ENCODE data around the gene CAMK2D.

CAMK2D gene

DNA sequence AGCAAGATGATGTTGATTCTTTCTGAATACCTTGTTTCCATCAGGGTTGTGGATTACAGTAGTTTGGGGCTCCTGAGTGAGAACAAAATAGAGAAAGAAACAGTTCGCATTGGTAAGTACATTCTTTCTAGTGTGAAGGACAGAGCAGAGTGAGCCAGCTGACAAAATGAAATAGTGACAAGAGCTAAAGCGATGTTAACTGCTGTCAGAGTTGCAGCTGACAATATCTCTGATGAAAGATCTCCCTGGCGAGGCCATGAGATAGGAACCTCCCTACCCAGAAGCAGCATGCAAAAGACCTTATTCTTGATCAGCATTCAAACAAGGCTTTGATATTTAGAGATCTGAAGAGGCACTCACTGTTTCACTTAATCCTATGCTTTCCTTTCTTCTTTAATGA is 258.6 kb downstream of the CAMK2D start:
- DNase-seq (ENCODE audit: low spot score) (no peak), ATAC-seq (ENCODE audit: low read depth) (no peak)
- no peak overlapping the region for H3K27ac ChIP-seq (ENCODE audit: poor library complexity, severe bottlenecking)
- no peaks in the 10 kb centered on the region for H3K27me3 ChIP-seq (ENCODE audit: insufficient read depth, poor library complexity, severe bottlenecking)
- no peak overlapping the region for H3K4me3 ChIP-seq (ENCODE audit: severe bottlenecking)
- TF ChIP-seq, protein P1, sequence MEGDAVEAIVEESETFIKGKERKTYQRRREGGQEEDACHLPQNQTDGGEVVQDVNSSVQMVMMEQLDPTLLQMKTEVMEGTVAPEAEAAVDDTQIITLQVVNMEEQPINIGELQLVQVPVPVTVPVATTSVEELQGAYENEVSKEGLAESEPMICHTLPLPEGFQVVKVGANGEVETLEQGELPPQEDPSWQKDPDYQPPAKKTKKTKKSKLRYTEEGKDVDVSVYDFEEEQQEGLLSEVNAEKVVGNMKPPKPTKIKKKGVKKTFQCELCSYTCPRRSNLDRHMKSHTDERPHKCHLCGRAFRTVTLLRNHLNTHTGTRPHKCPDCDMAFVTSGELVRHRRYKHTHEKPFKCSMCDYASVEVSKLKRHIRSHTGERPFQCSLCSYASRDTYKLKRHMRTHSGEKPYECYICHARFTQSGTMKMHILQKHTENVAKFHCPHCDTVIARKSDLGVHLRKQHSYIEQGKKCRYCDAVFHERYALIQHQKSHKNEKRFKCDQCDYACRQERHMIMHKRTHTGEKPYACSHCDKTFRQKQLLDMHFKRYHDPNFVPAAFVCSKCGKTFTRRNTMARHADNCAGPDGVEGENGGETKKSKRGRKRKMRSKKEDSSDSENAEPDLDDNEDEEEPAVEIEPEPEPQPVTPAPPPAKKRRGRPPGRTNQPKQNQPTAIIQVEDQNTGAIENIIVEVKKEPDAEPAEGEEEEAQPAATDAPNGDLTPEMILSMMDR (IDR thresholded peaks at IDR 0.05; ENCODE audit: poor library complexity, severe bottlenecking) = no peak
- peaks cover 2% of the 10 kb centered on the region for H3K4me1 ChIP-seq (ENCODE audit: insufficient read depth, poor library complexity, severe bottlenecking)
- peaks cover 4% of the 10 kb centered on the region; the same call in 1 of the 2 replicates for H3K36me3 ChIP-seq (ENCODE audit: low read depth)
- H3K9me3 ChIP-seq (ENCODE audit: severe bottlenecking) = no peaks in the 10 kb centered on the region

DNA sequence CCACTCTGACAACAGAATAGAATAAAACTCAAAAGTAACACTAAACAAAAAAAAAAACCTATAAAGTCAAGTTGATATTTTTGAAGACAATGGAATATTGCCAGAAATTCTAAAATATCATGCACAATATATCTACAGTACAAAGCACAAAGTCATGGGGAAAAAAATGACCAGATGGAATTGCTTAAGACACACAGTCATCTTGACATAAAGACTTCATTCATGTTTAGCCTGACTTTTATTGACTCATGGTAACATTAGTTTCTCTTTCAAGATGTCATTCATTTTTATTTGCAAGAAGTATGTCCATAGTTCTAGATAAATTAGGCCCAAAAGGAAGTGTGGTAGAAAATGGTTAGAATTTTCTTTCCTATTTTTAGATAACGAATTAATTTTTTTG is 259.1 kb downstream of the CAMK2D start:
- Histone ChIP-seq H3K9me3 (ENCODE audit: severe bottlenecking) (no peaks in the 10 kb centered on the region), H3K27ac (ENCODE audit: poor library complexity, severe bottlenecking) (no peak overlapping the region), H3K4me1 (ENCODE audit: insufficient read depth, poor library complexity, severe bottlenecking) (peaks cover 2% of the 10 kb centered on the region), H3K27me3 (ENCODE audit: insufficient read depth, poor library complexity, severe bottlenecking) (no peaks in the 10 kb centered on the region), H3K4me3 (ENCODE audit: severe bottlenecking) (no peak overlapping the region), H3K36me3 (ENCODE audit: low read depth) (peaks cover 4% of the 10 kb centered on the region; the same call in 1 of the 2 replicates)
- DNase-seq (ENCODE audit: low spot score) = no peak
- ATAC-seq (ENCODE audit: low read depth) = peak; percentile 58; the same call in 1 of the 3 replicates
- TF ChIP-seq, protein P1 (IDR thresholded peaks at IDR 0.05; ENCODE audit: poor library complexity, severe bottlenecking) = no peak

DNA sequence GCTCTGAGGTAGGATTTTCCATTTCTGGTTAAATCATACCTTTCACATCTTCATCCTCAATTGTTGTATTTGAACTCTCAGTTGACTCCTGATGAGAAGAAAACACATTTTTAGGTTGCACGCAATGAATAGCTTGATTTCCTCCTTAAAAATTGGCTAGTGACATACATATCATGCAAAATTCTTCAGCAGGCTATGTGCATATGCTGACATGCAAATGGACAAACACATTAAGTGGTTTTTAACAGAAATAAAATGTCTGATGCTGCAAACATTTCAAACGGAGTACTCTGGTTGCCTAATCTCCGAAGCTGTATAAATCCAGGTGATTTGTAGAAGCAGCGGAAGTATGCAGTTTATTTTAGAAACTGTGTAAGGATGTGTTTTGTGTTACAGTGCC is 261.1 kb downstream of the CAMK2D start:
- TF ChIP-seq, protein P1 (IDR thresholded peaks at IDR 0.05; ENCODE audit: poor library complexity, severe bottlenecking) = no peak
- H3K27me3 ChIP-seq (ENCODE audit: insufficient read depth, poor library complexity, severe bottlenecking) = no peaks in the 10 kb centered on the region
- no peak overlapping the region for H3K27ac ChIP-seq (ENCODE audit: poor library complexity, severe bottlenecking)
- H3K36me3 ChIP-seq (ENCODE audit: low read depth) = peaks cover 4% of the 10 kb centered on the region; the same call in 1 of the 2 replicates
- no peaks in the 10 kb centered on the region for H3K9me3 ChIP-seq (ENCODE audit: severe bottlenecking)
- DNase-seq (ENCODE audit: low spot score) (no peak), ATAC-seq (ENCODE audit: low read depth) (no peak)
- H3K4me3 ChIP-seq (ENCODE audit: severe bottlenecking) = no peak overlapping the region
- H3K4me1 ChIP-seq (ENCODE audit: insufficient read depth, poor library complexity, severe bottlenecking) = peaks cover 2% of the 10 kb centered on the region

DNA sequence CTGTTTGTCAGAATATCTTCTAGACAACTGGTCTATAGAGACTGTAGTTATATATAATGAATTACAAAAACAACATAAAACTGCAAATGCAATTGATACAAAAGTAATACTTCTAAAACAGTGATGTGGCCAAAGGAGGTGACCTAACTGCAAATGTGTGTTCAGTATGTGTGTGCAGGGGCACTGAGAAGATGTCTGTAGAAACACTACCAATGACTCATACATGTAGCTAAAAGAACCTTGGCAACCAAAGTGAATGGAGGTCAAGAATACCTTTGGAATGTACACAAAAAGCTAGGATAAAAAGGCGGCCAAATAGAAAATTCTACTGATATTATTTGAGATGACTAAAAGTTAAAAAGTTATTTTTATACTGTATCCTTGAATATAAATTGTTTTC is 261.8 kb downstream of the CAMK2D start:
- TF ChIP-seq, protein P1 (IDR thresholded peaks at IDR 0.05; ENCODE audit: poor library complexity, severe bottlenecking) = no peak
- no peak overlapping the region for H3K4me3 ChIP-seq (ENCODE audit: severe bottlenecking)
- H3K27me3 ChIP-seq (ENCODE audit: insufficient read depth, poor library complexity, severe bottlenecking) = no peaks in the 10 kb centered on the region
- DNase-seq (ENCODE audit: low spot score) (no peak), ATAC-seq (ENCODE audit: low read depth) (peak; percentile 45; the same call in 1 of the 3 replicates)
- peaks cover 4% of the 10 kb centered on the region; the same call in 1 of the 2 replicates for H3K36me3 ChIP-seq (ENCODE audit: low read depth)
- no peak overlapping the region for H3K27ac ChIP-seq (ENCODE audit: poor library complexity, severe bottlenecking)
- peaks cover 2% of the 10 kb centered on the region for H3K4me1 ChIP-seq (ENCODE audit: insufficient read depth, poor library complexity, severe bottlenecking)
- no peaks in the 10 kb centered on the region for H3K9me3 ChIP-seq (ENCODE audit: severe bottlenecking)

DNA sequence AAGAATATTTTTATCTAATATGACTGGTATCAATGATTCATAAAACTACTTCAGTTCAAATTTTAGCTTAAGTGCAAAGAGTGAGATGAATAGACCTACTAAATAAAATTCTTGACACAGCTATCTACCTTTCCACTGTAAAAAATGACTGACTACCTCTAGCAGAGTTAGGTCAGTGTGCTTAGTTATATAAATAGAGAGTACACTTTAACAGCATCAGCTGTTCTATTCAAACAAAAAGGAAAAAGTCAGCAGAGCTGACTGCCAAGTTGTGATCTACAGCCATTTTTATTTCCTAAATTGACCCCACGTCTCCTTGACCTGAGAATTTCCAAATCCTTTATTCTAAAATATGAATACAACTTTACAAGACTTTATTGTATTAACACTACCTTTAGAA is 262.4 kb downstream of the CAMK2D start:
- no peaks in the 10 kb centered on the region for H3K9me3 ChIP-seq (ENCODE audit: severe bottlenecking)
- peaks cover 4% of the 10 kb centered on the region; the same call in 1 of the 2 replicates for H3K36me3 ChIP-seq (ENCODE audit: low read depth)
- no peak overlapping the region for H3K27ac ChIP-seq (ENCODE audit: poor library complexity, severe bottlenecking)
- DNase-seq (ENCODE audit: low spot score) = no peak
- H3K27me3 ChIP-seq (ENCODE audit: insufficient read depth, poor library complexity, severe bottlenecking) = no peaks in the 10 kb centered on the region
- no peak for ATAC-seq (ENCODE audit: low read depth)
- TF ChIP-seq, protein P1 (IDR thresholded peaks at IDR 0.05; ENCODE audit: poor library complexity, severe bottlenecking) = no peak
- no peak overlapping the region for H3K4me3 ChIP-seq (ENCODE audit: severe bottlenecking)
- H3K4me1 ChIP-seq (ENCODE audit: insufficient read depth, poor library complexity, severe bottlenecking) = peaks cover 2% of the 10 kb centered on the region

Data from RWPE2 (cell line).